NOMO-1 treated with dmso at 0.1 percent for 144 hours (cell line): ENCODE results near the gene A4GALT.

Experiments
- DNase-seq: peaks from one replicate; lab custom pipeline; 2025; ENCODE audit not compliant: unreplicated experiment; lab: John Stamatoyannopoulos, UW

Gene A4GALT

GRCh38 chr22:42653999-42654398, 66.7 kb downstream of the A4GALT start:
- no peak for DNase-seq

- no peak for DNase-seq
These were observed 69.5 kb downstream of the A4GALT start for GRCh38 chr22:42651134-42651533.

GRCh38 chr22:42649246-42650099, 71.2 kb downstream of the A4GALT start, which contains the start of gene CYB5R3:
CYB5R3 (minus strand) TSS chr22:42649392; CDS start chr22:42649315, 77 bp downstream.
- peak; percentile 66 for DNase-seq

- DNase-seq, result no peak
These were observed 72.1 kb downstream of the A4GALT start for GRCh38 chr22:42648368-42649245.

GRCh38 chr22:42648017-42648367, 72.7 kb downstream of the A4GALT start:
- no peak for DNase-seq

- DNase-seq, result no peak
These were observed 73.8 kb downstream of the A4GALT start for GRCh38 chr22:42646569-42647525.

GRCh38 chr22:42645938-42646568, 74.6 kb downstream of the A4GALT start:
- DNase-seq, result no peak

GRCh38 chr22:42645341-42645937, 75.2 kb downstream of the A4GALT start:
- no peak for DNase-seq

GRCh38 chr22:42644422-42645340, 76.0 kb downstream of the A4GALT start:
- DNase-seq, result no peak

GRCh38 chr22:42643634-42644421, 76.8 kb downstream of the A4GALT start:
- no peak for DNase-seq

- no peak for DNase-seq
These were observed 77.7 kb downstream of the A4GALT start for GRCh38 chr22:42642806-42643633.
